Activated CD4-positive, alpha-beta T cell treated with anti-CD3 and anti-CD28 coated beads for 36 hours (primary cell): ENCODE data around the gene MPHOSPH10. TPM values are rescaled to one million over a fixed set of nuclear protein-coding genes. Genes with fewer than 3 reads are reported as not detected.
"Not testable (repeated sequence)": the region's sequence is repeated elsewhere in the genome, so short reads cannot be mapped to it uniquely, and the experiment has no call there.

Experiments used
- ATAC-seq: fragments of 200-7000 bp; cut with Tn5 transposase; one replicate; pipeline ENCODE4 v1.10.0; 2021; ENCODE audit warnings: mild to moderate bottlenecking, moderate library complexity
- CTCF ChIA-PET: fragments of 350-600 bp; sonication (Branson Sonifier 250); formaldehyde crosslinking; loops from one replicate; lab custom pipeline; 2021; ENCODE audit warnings: antibody characterized with exemption; lab: Charles Lee
- POLR2A ChIA-PET: fragments of 350-600 bp; sonication (Branson Sonifier 250); formaldehyde crosslinking; loops from one replicate; lab custom pipeline; 2021; ENCODE audit warnings: antibody characterized with exemption, inconsistent platforms; lab: Charles Lee
- DNase-seq: peaks from one replicate; pipeline ENCODE4 v3.0.0-alpha.2; 2020
- H3K27ac Mint-ChIP-seq: one replicate; pipeline ENCODE4 v1.8.0; 2021; ENCODE audit warnings: mixed read lengths
- H3K27me3 Mint-ChIP-seq: one replicate; pipeline ENCODE4 v1.8.0; 2021; ENCODE audit warnings: mixed read lengths
- H3K36me3 Mint-ChIP-seq: one replicate; pipeline ENCODE4 v1.8.0; 2021; ENCODE audit warnings: low read depth, mixed read lengths
- H3K4me1 Mint-ChIP-seq: one replicate; pipeline ENCODE4 v1.8.0; 2021; ENCODE audit warnings: mixed read lengths
- H3K4me3 Mint-ChIP-seq: one replicate; pipeline ENCODE4 v1.8.0; 2021; ENCODE audit warnings: mild to moderate bottlenecking, moderate library complexity, mixed read lengths
- H3K9me3 Mint-ChIP-seq: one replicate; pipeline ENCODE4 v1.8.0; 2021; ENCODE audit warnings: low read depth, mixed read lengths
- intact Hi-C, 2 experiments: fragments of 100-400 bp; cut with DNase I in 1 of 2; cut with micrococcal nuclease in 1 of 2; formaldehyde crosslinking; loops; one replicate each; pipeline versions ENCODE4 v1.14.2 to v1.15.1; 2022 to 2024; cut with DNase I, micrococcal nuclease
- total RNA-seq, 2 experiments: library from RNA; stranded (reverse); gene quantifications; one replicate each; pipeline ENCODE4 v1.2.3, GENCODE V29; 2021

Gene MPHOSPH10
- total RNA-seq = 10 to 100 TPM; 48.5 to 61.9 TPM

- no peaks in the 10 kb centered on the region for H3K9me3 Mint-ChIP-seq
- DNase-seq (peak; percentile 95), ATAC-seq (peak; percentile 95)
- peaks cover 18% of the 10 kb centered on the region for H3K4me1 Mint-ChIP-seq
- no peaks in the 10 kb centered on the region for H3K27me3 Mint-ChIP-seq
- ChIA-PET CTCF (interaction anchor here (0.6 to 2.0 kb wide), 12 partner anchors 13 to 417 kb away, joined by 3 to 20 read pairs (median 4); partner anchors contain the start of gene NAGK), POLR2A (interaction anchor here (0.6 to 1.0 kb wide), 4 partner anchors 61 to 201 kb away, joined by 3 read pairs; partner anchors contain the start of gene ZNF638)
- H3K36me3 Mint-ChIP-seq = peaks cover 16% of the 10 kb centered on the region
- intact Hi-C loops = loop anchor here (1.0 to 2.0 kb wide), 11 partner anchors 30 to 201 kb away; partner anchors contain the start of genes NAGK (in 2 of the 2), PAIP2B (in 2 of the 2), TEX261 (in 1 of the 2) and ZNF638 (in 1 of the 2)
- H3K27ac Mint-ChIP-seq = no peak within 1 kb of the TSS
- no peak within 1 kb of the TSS for H3K4me3 Mint-ChIP-seq
Observed at GRCh38 chr2:71130152-71130904, at the start of gene MPHOSPH10, which contains the start of gene MCEE. Gene MPHOSPH10 (plus strand): TSS chr2:71130634. CDS start chr2:71130666, 32 bp downstream. Gene MCEE (minus strand): TSS chr2:71130229. CDS start chr2:71130219, 10 bp downstream.

GRCh38 chr2:71082402-71083252, 47.8 kb upstream of the MPHOSPH10 start:
- Mint-ChIP-seq H3K4me1 (peaks cover 19% of the 10 kb centered on the region), H3K9me3 (no peaks in the 10 kb centered on the region), H3K27ac (peak overlapping the region; percentile 34), H3K27me3 (peaks cover 7% of the 10 kb centered on the region), H3K36me3 (peaks cover 6% of the 10 kb centered on the region), H3K4me3 (no peak overlapping the region)
- ChIA-PET POLR2A (no interaction called here), CTCF (interaction anchor here (0.9 to 2.4 kb wide), 3 partner anchors 10 to 18 kb away, joined by 3 to 15 read pairs (median 3); no protein-coding TSS in a partner anchor)
- intact Hi-C loops = no loop called here
- peak; percentile 85 for DNase-seq
- peak; percentile 90 for ATAC-seq

GRCh38 chr2:71083297-71083696, 47.1 kb upstream of the MPHOSPH10 start:
- H3K36me3 Mint-ChIP-seq, H3K9me3 Mint-ChIP-seq, H3K27ac Mint-ChIP-seq, POLR2A ChIA-PET, H3K27me3 Mint-ChIP-seq, DNase-seq, H3K4me3 Mint-ChIP-seq, ATAC-seq, intact Hi-C loops: not testable (repeated sequence)
- peaks cover 19% of the 10 kb centered on the region for H3K4me1 Mint-ChIP-seq
- CTCF ChIA-PET = interaction anchor here (1.1 to 2.4 kb wide), 3 partner anchors 12 to 17 kb away, joined by 3 to 15 read pairs (median 8); partner anchors contain the start of gene NAGK

GRCh38 chr2:71083752-71084312, 46.6 kb upstream of the MPHOSPH10 start:
- intact Hi-C loops, H3K27ac Mint-ChIP-seq, H3K27me3 Mint-ChIP-seq, ATAC-seq, POLR2A ChIA-PET, H3K9me3 Mint-ChIP-seq, DNase-seq, H3K36me3 Mint-ChIP-seq, H3K4me3 Mint-ChIP-seq: not testable (repeated sequence)
- H3K4me1 Mint-ChIP-seq = peaks cover 19% of the 10 kb centered on the region
- CTCF ChIA-PET = interaction anchor here (1.1 to 2.4 kb wide), 3 partner anchors 12 to 16 kb away, joined by 3 to 15 read pairs (median 8); partner anchors contain the start of gene NAGK

- H3K27ac Mint-ChIP-seq, H3K36me3 Mint-ChIP-seq, H3K9me3 Mint-ChIP-seq, CTCF ChIA-PET, DNase-seq, ATAC-seq, POLR2A ChIA-PET, H3K27me3 Mint-ChIP-seq, H3K4me3 Mint-ChIP-seq, intact Hi-C loops: not testable (repeated sequence)
- H3K4me1 Mint-ChIP-seq = peaks cover 19% of the 10 kb centered on the region
Observed at GRCh38 chr2:71085325-71086003, 45.0 kb upstream of the MPHOSPH10 start.

GRCh38 chr2:71089475-71089874, 41.0 kb upstream of the MPHOSPH10 start:
- ATAC-seq = not testable (repeated sequence)

GRCh38 chr2:71091808-71092207, 38.6 kb upstream of the MPHOSPH10 start:
- ChIA-PET CTCF (interaction anchor here (0.6 to 1.7 kb wide), 2 partner anchors 9 to 1047 kb away, joined by 3 to 12 read pairs; no protein-coding TSS in a partner anchor), POLR2A (interaction anchor here (0.8 kb wide), 1 partner anchor 85 kb away, joined by 3 read pairs; no protein-coding TSS in a partner anchor)
- ATAC-seq, H3K27me3 Mint-ChIP-seq, H3K4me3 Mint-ChIP-seq, DNase-seq, intact Hi-C loops, H3K9me3 Mint-ChIP-seq, H3K27ac Mint-ChIP-seq, H3K36me3 Mint-ChIP-seq, H3K4me1 Mint-ChIP-seq: not testable (repeated sequence)

More at GRCh38 chr2:71089475-71089874, 41.0 kb upstream of the MPHOSPH10 start:
- H3K27ac Mint-ChIP-seq, CTCF ChIA-PET, H3K9me3 Mint-ChIP-seq, intact Hi-C loops, H3K36me3 Mint-ChIP-seq, H3K27me3 Mint-ChIP-seq, DNase-seq, H3K4me3 Mint-ChIP-seq, POLR2A ChIA-PET, H3K4me1 Mint-ChIP-seq: not testable (repeated sequence)

GRCh38 chr2:71092491-71093260, 37.8 kb upstream of the MPHOSPH10 start:
- H3K4me3 Mint-ChIP-seq, ATAC-seq, DNase-seq, POLR2A ChIA-PET, H3K27ac Mint-ChIP-seq, intact Hi-C loops, H3K4me1 Mint-ChIP-seq, H3K27me3 Mint-ChIP-seq, H3K9me3 Mint-ChIP-seq, H3K36me3 Mint-ChIP-seq: not testable (repeated sequence)
- CTCF ChIA-PET = interaction anchor here (0.6 to 1.7 kb wide), 3 partner anchors 8 to 1046 kb away, joined by 3 to 12 read pairs (median 3); no protein-coding TSS in a partner anchor

GRCh38 chr2:71100195-71100964, 30.1 kb upstream of the MPHOSPH10 start:
- Mint-ChIP-seq H3K9me3 (no peaks in the 10 kb centered on the region), H3K27ac (no peak overlapping the region), H3K36me3 (no peaks in the 10 kb centered on the region), H3K4me3 (no peak overlapping the region), H3K4me1 (no peaks in the 10 kb centered on the region), H3K27me3 (no peaks in the 10 kb centered on the region)
- DNase-seq = peak; percentile 71
- ChIA-PET CTCF (interaction anchor here (0.7 to 4.0 kb wide), 23 partner anchors 9 to 354 kb away, joined by 3 to 27 read pairs (median 5); partner anchors contain the start of genes MCEE, MPHOSPH10 and NAGK), POLR2A (no interaction called here)
- peak; percentile 74 for ATAC-seq
- intact Hi-C loops = loop anchor here in 1 of 2 experiments (2.0 kb wide), 1 partner anchor 30 kb away; the partner anchor contains the start of genes MCEE and MPHOSPH10
